BLaER1 (cell line): ENCODE measurements around the gene DPF3.
A peak's percentile ranks its signal among the peaks of the same experiment; 100 is the strongest.

Source experiments
- H3K27ac ChIP-seq: shearing (Covaris generic); formaldehyde crosslinking; 2 replicates; pipeline ENCODE4 v1.8.1; 2022
- H3K27me3 ChIP-seq: shearing (Covaris generic); formaldehyde crosslinking; 2 replicates; pipeline ENCODE4 v1.8.1; 2022
- H3K36me3 ChIP-seq: shearing (Covaris generic); formaldehyde crosslinking; 2 replicates; pipeline ENCODE4 v1.8.1; 2022
- H3K4me1 ChIP-seq: shearing (Covaris generic); formaldehyde crosslinking; 2 replicates; pipeline ENCODE4 v1.8.1; 2022
- H3K4me2 ChIP-seq: shearing (Covaris generic); formaldehyde crosslinking; 2 replicates; pipeline ENCODE4 v1.8.1; 2022
- H3K4me3 ChIP-seq: shearing (Covaris generic); formaldehyde crosslinking; 2 replicates; pipeline ENCODE4 v1.8.1; 2022
- H3K9ac ChIP-seq: shearing (Covaris generic); formaldehyde crosslinking; 2 replicates; pipeline ENCODE4 v1.8.1; 2022
- H3K9me3 ChIP-seq: shearing (Covaris generic); formaldehyde crosslinking; 2 replicates; pipeline ENCODE4 v1.8.1; 2022
- H4K20me1 ChIP-seq: shearing (Covaris generic); formaldehyde crosslinking; 2 replicates; pipeline ENCODE4 v1.8.1; 2022
- Cebpa-rat ChIP-seq: shearing (Covaris generic); IDR thresholded peaks from 2 replicates; pipeline ENCODE4 v1.8.1; 2022

Gene DPF3

GRCh38 chr14:72892879-72893635 is 844 bp downstream of the DPF3 start:
- Histone ChIP-seq H3K9me3 (no peaks in the 10 kb centered on the region), H3K9ac (0 out of 2 replicates have a peak overlapping the region, but pooled peaks have one; percentile 32), H3K4me3 (peak overlapping the region; percentile 70), H4K20me1 (peaks cover 43% of the 10 kb centered on the region), H3K27ac (no peak overlapping the region), H3K4me2 (peak overlapping the region; percentile 98), H3K36me3 (no peaks in the 10 kb centered on the region), H3K27me3 (peaks cover 92% of the 10 kb centered on the region), H3K4me1 (peaks cover 29% of the 10 kb centered on the region)
- no peak for TF ChIP-seq Cebpa-rat

GRCh38 chr14:72892103-72892878 is 1.6 kb downstream of the DPF3 start:
- H3K27me3 ChIP-seq: peaks cover 90% of the 10 kb centered on the region
- H3K27ac ChIP-seq: no peak overlapping the region
- no peaks in the 10 kb centered on the region for H3K9me3 ChIP-seq
- TF ChIP-seq Cebpa-rat: no peak
- peaks cover 32% of the 10 kb centered on the region for H3K4me1 ChIP-seq
- H3K36me3 ChIP-seq: no peaks in the 10 kb centered on the region
- H4K20me1 ChIP-seq: peaks cover 43% of the 10 kb centered on the region
- peak overlapping the region; percentile 98 for H3K4me2 ChIP-seq
- H3K9ac ChIP-seq: no peak overlapping the region
- peak overlapping the region; percentile 70 for H3K4me3 ChIP-seq

GRCh38 chr14:72891666-72892102 is 2.2 kb downstream of the DPF3 start:
- no peaks in the 10 kb centered on the region for H3K9me3 ChIP-seq
- peaks cover 84% of the 10 kb centered on the region for H3K27me3 ChIP-seq
- peaks cover 32% of the 10 kb centered on the region for H3K4me1 ChIP-seq
- no peak overlapping the region for H3K27ac ChIP-seq
- H3K9ac ChIP-seq: no peak overlapping the region
- no peak for TF ChIP-seq Cebpa-rat
- peak overlapping the region; percentile 70; the same call in 1 of the 2 replicates for H3K4me3 ChIP-seq
- H3K4me2 ChIP-seq: peak overlapping the region; percentile 98
- H4K20me1 ChIP-seq: peaks cover 43% of the 10 kb centered on the region
- H3K36me3 ChIP-seq: no peaks in the 10 kb centered on the region

- Histone ChIP-seq H3K4me3 (no peak overlapping the region), H3K27ac (no peak overlapping the region), H3K4me2 (no peak overlapping the region), H3K4me1 (peaks cover 28% of the 10 kb centered on the region), H3K36me3 (no peaks in the 10 kb centered on the region), H3K9ac (no peak overlapping the region), H3K9me3 (no peaks in the 10 kb centered on the region), H3K27me3 (peaks cover 61% of the 10 kb centered on the region), H4K20me1 (peaks cover 34% of the 10 kb centered on the region)
- TF ChIP-seq Cebpa-rat: no peak
Observed at GRCh38 chr14:72889366-72889765, 4.5 kb downstream of the DPF3 start.

GRCh38 chr14:72888636-72889201 is 5.2 kb downstream of the DPF3 start:
- no peak overlapping the region for H3K27ac ChIP-seq
- H3K27me3 ChIP-seq: peaks cover 54% of the 10 kb centered on the region
- H4K20me1 ChIP-seq: peaks cover 30% of the 10 kb centered on the region
- H3K9ac ChIP-seq: no peak overlapping the region
- no peak for TF ChIP-seq Cebpa-rat
- H3K4me3 ChIP-seq: no peak overlapping the region
- H3K36me3 ChIP-seq: no peaks in the 10 kb centered on the region
- no peak overlapping the region for H3K4me2 ChIP-seq
- H3K9me3 ChIP-seq: no peaks in the 10 kb centered on the region
- peaks cover 23% of the 10 kb centered on the region for H3K4me1 ChIP-seq

GRCh38 chr14:72888192-72888591 is 5.7 kb downstream of the DPF3 start:
- Histone ChIP-seq H3K9ac (no peak overlapping the region), H3K27ac (no peak overlapping the region), H3K9me3 (no peaks in the 10 kb centered on the region), H3K4me2 (no peak overlapping the region), H3K4me1 (peaks cover 22% of the 10 kb centered on the region), H3K4me3 (no peak overlapping the region), H4K20me1 (peaks cover 25% of the 10 kb centered on the region), H3K27me3 (peaks cover 49% of the 10 kb centered on the region), H3K36me3 (no peaks in the 10 kb centered on the region)
- no peak for TF ChIP-seq Cebpa-rat

GRCh38 chr14:72887514-72887913 is 6.4 kb downstream of the DPF3 start:
- Histone ChIP-seq H3K36me3 (no peaks in the 10 kb centered on the region), H3K4me1 (peaks cover 16% of the 10 kb centered on the region), H3K27me3 (peaks cover 42% of the 10 kb centered on the region), H3K4me2 (no peak overlapping the region), H3K9ac (no peak overlapping the region), H3K4me3 (no peak overlapping the region), H4K20me1 (peaks cover 18% of the 10 kb centered on the region), H3K9me3 (no peaks in the 10 kb centered on the region), H3K27ac (no peak overlapping the region)
- no peak for TF ChIP-seq Cebpa-rat

GRCh38 chr14:72884386-72884785 is 9.5 kb downstream of the DPF3 start:
- H3K4me3 ChIP-seq: no peak overlapping the region
- H3K27me3 ChIP-seq: peaks cover 11% of the 10 kb centered on the region
- no peak overlapping the region for H3K27ac ChIP-seq
- no peak overlapping the region for H3K4me2 ChIP-seq
- no peak for TF ChIP-seq Cebpa-rat
- no peaks in the 10 kb centered on the region for H4K20me1 ChIP-seq
- H3K9me3 ChIP-seq: no peaks in the 10 kb centered on the region
- H3K4me1 ChIP-seq: 0 out of 2 replicates have a peak, but pooled peaks cover 9% of the 10 kb centered on the region
- no peaks in the 10 kb centered on the region for H3K36me3 ChIP-seq
- no peak overlapping the region for H3K9ac ChIP-seq

- Histone ChIP-seq H3K4me2 (no peak overlapping the region), H3K4me1 (0 out of 2 replicates have a peak, but pooled peaks cover 9% of the 10 kb centered on the region), H3K27me3 (peaks cover 7% of the 10 kb centered on the region), H3K9me3 (no peaks in the 10 kb centered on the region), H3K27ac (no peak overlapping the region), H3K36me3 (no peaks in the 10 kb centered on the region), H4K20me1 (no peaks in the 10 kb centered on the region), H3K9ac (no peak overlapping the region), H3K4me3 (no peak overlapping the region)
- no peak for TF ChIP-seq Cebpa-rat
Observed at GRCh38 chr14:72883961-72884360, 9.9 kb downstream of the DPF3 start.
